Limb (tissue), 2 donors: ENCODE measurements around the gene FILIP1.
"Not testable (repeated sequence)": the region's sequence is repeated elsewhere in the genome, so short reads cannot be mapped to it uniquely, and the experiment has no call there.

Source experiments
- DNase-seq, 2 donors: peaks; one replicate each; pipeline ENCODE4 v3.0.0-alpha.2; 2016; ENCODE audit errors: extremely low spot score in 2 of 2

Gene FILIP1

GRCh38 chr6:75422024-75422639 lies 71.5 kb downstream of the FILIP1 start:
- DNase-seq, result no peak

GRCh38 chr6:75421316-75422023 lies 72.1 kb downstream of the FILIP1 start:
- DNase-seq, result no peak

- DNase-seq, result no peak
Observed at GRCh38 chr6:75419980-75420379, 73.6 kb downstream of the FILIP1 start.

GRCh38 chr6:75419416-75419815 lies 74.2 kb downstream of the FILIP1 start:
- no peak for DNase-seq

GRCh38 chr6:75418233-75418632 lies 75.4 kb downstream of the FILIP1 start:
- DNase-seq, result no peak

- DNase-seq, result no peak
Observed at GRCh38 chr6:75416443-75416842, 77.2 kb downstream of the FILIP1 start.

GRCh38 chr6:75415804-75416203 lies 77.8 kb downstream of the FILIP1 start:
- no peak for DNase-seq

GRCh38 chr6:75414445-75415021 lies 79.1 kb downstream of the FILIP1 start:
- DNase-seq, result no peak

GRCh38 chr6:75412969-75413662 lies 80.5 kb downstream of the FILIP1 start:
- no peak for DNase-seq

GRCh38 chr6:75410564-75410963 lies 83.0 kb downstream of the FILIP1 start:
- not testable (repeated sequence) for DNase-seq

- DNase-seq, result no peak
Observed at GRCh38 chr6:75409928-75410327, 83.7 kb downstream of the FILIP1 start.

- DNase-seq, result no peak
Observed at GRCh38 chr6:75409286-75409685, 84.3 kb downstream of the FILIP1 start.

GRCh38 chr6:75403563-75404080 lies 90.0 kb downstream of the FILIP1 start:
- DNase-seq, result no peak

- peak in 1 of 2 donors; percentile 35 for DNase-seq
Observed at GRCh38 chr6:75402296-75402695, 91.3 kb downstream of the FILIP1 start.

GRCh38 chr6:75397656-75398465 lies 95.7 kb downstream of the FILIP1 start:
- no peak for DNase-seq

GRCh38 chr6:75397171-75397570 lies 96.4 kb downstream of the FILIP1 start:
- no peak for DNase-seq

GRCh38 chr6:75396005-75396800 lies 97.4 kb downstream of the FILIP1 start:
- DNase-seq, result no peak

- no peak for DNase-seq
Observed at GRCh38 chr6:75393806-75394205, 99.8 kb downstream of the FILIP1 start.

- DNase-seq, result no peak
Observed at GRCh38 chr6:75391276-75391675, 102.3 kb downstream of the FILIP1 start.

- DNase-seq, result no peak
Observed at GRCh38 chr6:75386050-75386770, 107.4 kb downstream of the FILIP1 start.
